Uterus (tissue), 4 donors: ENCODE data around the gene GKN2. TPM values are rescaled to one million over a fixed set of nuclear protein-coding genes. Genes with fewer than 3 reads are reported as not detected.

ENCODE experiments used
- DNase-seq, 2 donors: peaks; one replicate each; pipeline ENCODE4 v3.0.0-alpha.2; 2019 to 2020
- H3K27ac ChIP-seq, 2 donors: fragments of 200-600 bp; sonication (generic); 1 replicate in 1 of 2; 2 replicates in 1 of 2; pipeline ENCODE4 v1.5.1; 2016 to 2018
- H3K27me3 ChIP-seq, 2 donors: fragments of 200-600 bp; sonication (generic); one replicate each; pipeline ENCODE4 v1.5.1; 2018 to 2019; ENCODE audit warnings: control low read depth in 1 of 2
- H3K36me3 ChIP-seq, 2 donors: fragments of 200-600 bp; sonication (generic); one replicate each; pipeline ENCODE4 v1.5.1; 2019; ENCODE audit warnings: control low read depth in 1 of 2
- H3K4me1 ChIP-seq, 2 donors: fragments of 200-600 bp; sonication (generic); one replicate each; pipeline ENCODE4 v1.5.1; 2018 to 2019; ENCODE audit warnings: control low read depth in 1 of 2
- H3K4me3 ChIP-seq, 2 donors: fragments of 200-600 bp; sonication (generic); 1 replicate in 1 of 2; 2 replicates in 1 of 2; pipeline ENCODE4 v1.5.1; 2018 to 2019; ENCODE audit warnings: mild to moderate bottlenecking in 1 of 2
- H3K9me3 ChIP-seq, 2 donors: fragments of 200-600 bp; sonication (generic); one replicate each; pipeline ENCODE4 v1.5.1; 2019; ENCODE audit warnings: control low read depth in 1 of 2
- POLR2A ChIP-seq, 2 donors: fragments of 450-650 bp; IDR thresholded peaks; one replicate each; pipeline ENCODE4 v1.6.1; 2016; ENCODE audit warnings: antibody characterized with exemption in 2 of 2, mild to moderate bottlenecking in 1 of 2, moderate library complexity in 1 of 2
- intact Hi-C: fragments of 100-400 bp; cut with DNase I; formaldehyde crosslinking; loops from one replicate; pipeline ENCODE4 v1.15.1; 2023; ENCODE audit warnings: low total_unique reads
- total RNA-seq, 4 donors: library from RNA; depleted of rRNA in 3 of 4; stranded (reverse); fragments of >200 nt in 3 of 4; gene quantifications; one replicate each; pipeline versions ENCODE4 v1.1.0 to v1.2.4, GENCODE V29; 2014 to 2023
- TF ChIP-seq, protein P1 (sequence below), 4 experiments: fragments of 200-600 bp in 2 of 4; fragments of 450-650 bp in 2 of 4; sonication (generic) in 2 of 4; IDR thresholded peaks; one replicate each; pipeline ENCODE4 v1.5.1; 2016 to 2019; ENCODE audit warnings: antibody characterized with exemption in 4 of 4, mild to moderate bottlenecking in 2 of 4, moderate library complexity in 1 of 4
- donor health status: DM: yes; HTN: yes; CAD: no.

GKN2 gene
- total RNA-seq, 4 donors from 2014 or later: not detected

DNA sequence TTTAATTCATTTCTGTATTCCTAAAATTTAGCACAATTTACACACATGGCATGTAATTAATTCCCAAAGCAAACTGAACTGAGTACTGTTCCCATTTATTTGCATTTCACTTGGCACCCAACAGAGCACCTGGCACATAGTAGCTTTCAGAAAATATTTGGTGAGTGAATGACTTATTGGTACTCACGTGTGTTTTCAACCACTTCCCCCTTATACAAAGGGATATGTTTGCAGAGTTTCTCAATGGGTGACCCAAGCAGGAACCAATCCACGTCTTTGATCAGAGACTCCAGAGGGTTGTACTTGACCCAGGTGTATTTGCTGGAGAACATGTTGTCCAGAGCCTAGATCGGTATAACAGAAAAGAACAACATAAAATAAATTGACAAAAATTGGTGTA is 6.6 kb downstream of the GKN2 start:
- no peaks in the 10 kb centered on the region for H3K36me3 ChIP-seq
- no peaks in the 10 kb centered on the region for H3K9me3 ChIP-seq
- H3K27ac ChIP-seq: no peak overlapping the region
- H3K4me1 ChIP-seq: no peaks in the 10 kb centered on the region
- no peaks in the 10 kb centered on the region for H3K27me3 ChIP-seq
- no peak for TF ChIP-seq POLR2A (IDR thresholded peaks at IDR 0.05)
- TF ChIP-seq, protein P1, sequence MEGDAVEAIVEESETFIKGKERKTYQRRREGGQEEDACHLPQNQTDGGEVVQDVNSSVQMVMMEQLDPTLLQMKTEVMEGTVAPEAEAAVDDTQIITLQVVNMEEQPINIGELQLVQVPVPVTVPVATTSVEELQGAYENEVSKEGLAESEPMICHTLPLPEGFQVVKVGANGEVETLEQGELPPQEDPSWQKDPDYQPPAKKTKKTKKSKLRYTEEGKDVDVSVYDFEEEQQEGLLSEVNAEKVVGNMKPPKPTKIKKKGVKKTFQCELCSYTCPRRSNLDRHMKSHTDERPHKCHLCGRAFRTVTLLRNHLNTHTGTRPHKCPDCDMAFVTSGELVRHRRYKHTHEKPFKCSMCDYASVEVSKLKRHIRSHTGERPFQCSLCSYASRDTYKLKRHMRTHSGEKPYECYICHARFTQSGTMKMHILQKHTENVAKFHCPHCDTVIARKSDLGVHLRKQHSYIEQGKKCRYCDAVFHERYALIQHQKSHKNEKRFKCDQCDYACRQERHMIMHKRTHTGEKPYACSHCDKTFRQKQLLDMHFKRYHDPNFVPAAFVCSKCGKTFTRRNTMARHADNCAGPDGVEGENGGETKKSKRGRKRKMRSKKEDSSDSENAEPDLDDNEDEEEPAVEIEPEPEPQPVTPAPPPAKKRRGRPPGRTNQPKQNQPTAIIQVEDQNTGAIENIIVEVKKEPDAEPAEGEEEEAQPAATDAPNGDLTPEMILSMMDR (IDR thresholded peaks at IDR 0.05): no peak
- H3K4me3 ChIP-seq: no peak overlapping the region
- intact Hi-C loops: no loop called here
- no peak for DNase-seq

- intact Hi-C loops: no loop called here
- peak; percentile 48 to 57 for DNase-seq
Observed at GRCh38 chr2:68943581-68944568, 8.8 kb downstream of the GKN2 start.

DNA sequence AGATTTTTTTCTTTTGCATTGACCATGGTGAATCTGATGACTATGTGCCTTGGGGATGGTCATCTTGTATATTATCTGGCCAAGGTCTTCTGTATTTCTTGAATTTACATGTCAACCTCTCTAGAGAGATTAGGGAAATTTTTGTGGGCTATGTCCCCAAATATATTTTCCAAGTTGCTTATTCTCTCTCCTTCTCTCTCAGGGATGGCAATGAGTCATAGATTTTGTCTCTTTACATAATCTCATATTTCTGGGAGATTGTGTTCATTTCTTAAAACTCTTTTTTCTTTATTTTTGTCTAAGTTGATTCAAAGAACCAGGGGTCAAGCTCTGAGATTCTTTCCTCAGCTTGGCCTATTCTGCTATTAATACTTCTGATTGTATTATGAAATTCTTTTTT is 9.9 kb downstream of the GKN2 start:
- Histone ChIP-seq H3K27ac (no peak overlapping the region), H3K4me1 (no peaks in the 10 kb centered on the region), H3K27me3 (no peaks in the 10 kb centered on the region), H3K9me3 (no peaks in the 10 kb centered on the region), H3K4me3 (no peak overlapping the region), H3K36me3 (no peaks in the 10 kb centered on the region)
- DNase-seq: no peak
- TF ChIP-seq, protein P1 (IDR thresholded peaks at IDR 0.05): no peak
- TF ChIP-seq POLR2A (IDR thresholded peaks at IDR 0.05): no peak
- intact Hi-C loops: no loop called here

More at GRCh38 chr2:68943581-68944568, 8.8 kb downstream of the GKN2 start:
- no peak for TF ChIP-seq POLR2A (IDR thresholded peaks at IDR 0.05)
- TF ChIP-seq, protein P1 (IDR thresholded peaks at IDR 0.05): peak; percentile 75 to 84 (median 80)
- Histone ChIP-seq H3K9me3 (no peaks in the 10 kb centered on the region), H3K27me3 (no peaks in the 10 kb centered on the region), H3K36me3 (no peaks in the 10 kb centered on the region), H3K27ac (no peak overlapping the region), H3K4me3 (no peak overlapping the region), H3K4me1 (no peaks in the 10 kb centered on the region)

GRCh38 chr2:68940369-68940768 is 12.3 kb downstream of the GKN2 start:
- no peak for DNase-seq
- no peak overlapping the region for H3K4me3 ChIP-seq
- intact Hi-C loops: no loop called here
- TF ChIP-seq, protein P1 (IDR thresholded peaks at IDR 0.05): no peak
- no peak for TF ChIP-seq POLR2A (IDR thresholded peaks at IDR 0.05)
- H3K27me3 ChIP-seq: no peaks in the 10 kb centered on the region
- H3K27ac ChIP-seq: no peak overlapping the region
- no peaks in the 10 kb centered on the region for H3K4me1 ChIP-seq
- H3K9me3 ChIP-seq: no peaks in the 10 kb centered on the region
- H3K36me3 ChIP-seq: no peaks in the 10 kb centered on the region

DNA sequence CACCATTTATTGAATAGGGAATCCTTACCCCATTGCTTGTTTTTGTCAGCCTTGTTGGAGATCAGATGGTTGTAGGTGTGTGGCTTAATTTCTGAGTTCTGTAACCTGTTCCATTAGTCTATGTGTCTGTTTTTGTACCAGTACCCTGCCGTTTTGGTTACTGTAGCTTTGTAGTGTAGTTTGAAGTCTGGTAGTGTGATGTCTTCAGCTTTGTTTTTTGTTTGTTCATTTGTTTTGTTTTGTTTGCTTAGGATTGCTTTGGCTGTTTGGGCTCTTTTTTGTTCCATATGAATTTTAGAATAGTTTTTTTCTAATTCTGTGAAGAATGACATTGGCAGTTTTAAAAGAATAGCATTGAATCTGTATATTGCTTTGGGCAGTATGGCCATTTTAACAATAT is 12.7 kb downstream of the GKN2 start:
- intact Hi-C loops: no loop called here

More for the DNA sequence above, 12.7 kb downstream of the GKN2 start:
- Histone ChIP-seq H3K36me3 (no peaks in the 10 kb centered on the region), H3K27me3 (no peaks in the 10 kb centered on the region), H3K4me3 (no peak overlapping the region), H3K9me3 (no peaks in the 10 kb centered on the region), H3K4me1 (no peaks in the 10 kb centered on the region), H3K27ac (no peak overlapping the region)
- no peak for DNase-seq
- TF ChIP-seq, protein P1 (IDR thresholded peaks at IDR 0.05): no peak
- TF ChIP-seq POLR2A (IDR thresholded peaks at IDR 0.05): no peak
